NCI-H82 (cell line): ENCODE measurements around the gene TNIK.
"Not testable (repeated sequence)": the region's sequence is repeated elsewhere in the genome, so short reads cannot be mapped to it uniquely, and the experiment has no call there.

Source experiments
- DNase-seq: peaks from one replicate; lab custom pipeline; 2025; lab: John Stamatoyannopoulos, UW

The TNIK gene

DNA sequence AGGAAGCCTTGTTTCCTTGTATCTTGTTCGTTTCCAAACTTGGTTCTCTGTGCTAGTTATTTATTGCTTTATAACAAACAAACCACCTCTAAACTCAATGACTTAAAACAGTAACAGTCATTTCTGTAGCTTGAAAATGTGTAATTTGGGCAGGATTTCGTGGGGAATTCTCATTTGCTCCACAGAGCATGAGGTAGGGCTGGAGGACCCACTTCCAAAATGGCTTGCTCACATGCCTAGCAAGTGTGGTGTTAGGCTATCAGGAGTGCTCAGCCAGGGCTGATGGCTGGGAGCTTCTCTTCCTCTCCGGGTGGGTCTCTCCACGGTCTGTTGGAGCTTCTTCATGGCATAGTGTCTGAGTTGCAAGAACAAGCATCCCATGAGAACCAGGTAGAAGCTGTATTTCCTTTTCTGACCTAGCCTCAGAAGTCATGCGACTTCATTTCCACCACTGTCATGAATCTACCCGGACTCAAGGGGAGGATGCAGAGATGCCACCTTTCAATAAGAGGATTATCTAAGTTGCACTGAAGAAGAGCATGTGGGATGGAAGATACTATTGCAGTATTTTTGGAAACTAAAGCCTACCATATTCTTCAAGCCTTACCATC is 8.2 kb upstream of the TNIK start:
- DNase-seq: peak; percentile 29

DNA sequence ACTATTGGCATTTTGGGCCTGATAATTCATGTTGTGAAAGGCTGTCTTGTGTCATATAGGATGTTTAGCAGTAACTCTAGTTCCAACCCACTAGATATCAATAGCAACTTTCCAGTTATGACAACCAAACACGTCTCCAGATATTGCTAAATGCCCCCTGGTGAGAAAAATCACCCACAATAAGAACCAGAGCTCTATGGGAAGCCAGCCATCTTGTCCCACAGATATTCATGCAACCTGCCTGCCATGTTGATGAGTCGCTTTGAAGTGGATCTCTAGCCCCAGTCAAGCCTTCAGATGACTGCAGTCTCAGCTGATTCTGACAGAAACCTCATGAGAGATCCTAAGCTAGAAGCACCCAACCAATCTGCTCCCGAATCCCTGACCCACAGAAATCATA is 5.6 kb upstream of the TNIK start:
- no peak for DNase-seq

DNA sequence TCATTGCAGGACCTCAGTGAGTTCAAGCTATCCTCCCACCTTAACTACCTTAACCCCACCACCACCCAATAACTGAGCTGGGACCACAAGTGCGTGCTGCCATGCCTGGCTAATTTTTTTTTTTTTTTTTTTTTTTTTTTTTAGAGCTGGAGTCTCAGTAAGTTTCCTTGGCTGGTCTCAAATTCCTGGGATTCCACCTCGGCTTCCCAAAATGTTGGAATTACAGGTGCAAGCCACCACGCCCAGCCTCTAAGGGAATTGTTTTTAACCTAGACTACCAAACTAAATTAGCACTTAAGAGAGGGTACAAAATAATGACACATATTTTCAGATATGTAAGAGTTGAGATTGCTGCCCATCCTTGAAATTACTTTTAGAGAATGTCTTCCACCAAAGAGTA is 4.3 kb upstream of the TNIK start:
- DNase-seq: no peak

DNA sequence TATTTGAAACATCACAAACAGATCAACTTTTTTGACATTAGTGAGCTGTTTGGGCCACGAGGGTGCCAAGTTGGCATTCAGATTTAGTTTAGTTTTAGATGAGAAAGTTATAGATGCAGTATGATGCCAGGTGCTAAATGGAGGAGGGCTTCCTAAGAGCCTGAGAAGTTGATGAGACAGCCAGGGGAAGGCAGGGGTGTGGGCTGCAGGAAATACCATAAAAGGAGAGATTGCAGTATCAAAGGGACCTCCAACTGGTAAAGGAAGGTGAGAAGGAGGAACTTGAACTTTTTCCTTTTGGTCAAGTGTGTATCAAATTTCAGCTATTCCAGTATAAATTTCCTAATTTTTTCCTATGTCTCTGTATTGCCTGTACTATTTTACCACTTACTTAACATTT is 2.0 kb upstream of the TNIK start:
- peak; percentile 17 for DNase-seq

DNA sequence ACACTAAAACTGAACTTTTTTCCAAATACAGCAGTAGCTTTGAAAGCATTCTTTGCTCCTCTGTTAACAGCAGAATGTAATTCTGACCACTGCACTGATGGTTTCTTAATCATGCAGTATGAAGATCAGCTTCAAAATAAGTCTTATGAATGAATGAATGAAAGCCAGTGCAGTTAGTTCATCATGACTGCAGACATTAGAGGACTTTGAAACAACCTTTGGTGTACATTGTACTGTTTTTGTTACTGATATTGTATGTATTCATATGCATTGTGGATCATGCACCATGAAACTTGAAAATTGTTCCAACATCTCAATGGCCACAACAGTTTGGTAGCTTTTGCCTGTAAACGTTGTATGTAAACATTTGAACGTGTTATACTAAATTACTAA is 1.3 kb upstream of the TNIK start:
- no peak for DNase-seq

DNA sequence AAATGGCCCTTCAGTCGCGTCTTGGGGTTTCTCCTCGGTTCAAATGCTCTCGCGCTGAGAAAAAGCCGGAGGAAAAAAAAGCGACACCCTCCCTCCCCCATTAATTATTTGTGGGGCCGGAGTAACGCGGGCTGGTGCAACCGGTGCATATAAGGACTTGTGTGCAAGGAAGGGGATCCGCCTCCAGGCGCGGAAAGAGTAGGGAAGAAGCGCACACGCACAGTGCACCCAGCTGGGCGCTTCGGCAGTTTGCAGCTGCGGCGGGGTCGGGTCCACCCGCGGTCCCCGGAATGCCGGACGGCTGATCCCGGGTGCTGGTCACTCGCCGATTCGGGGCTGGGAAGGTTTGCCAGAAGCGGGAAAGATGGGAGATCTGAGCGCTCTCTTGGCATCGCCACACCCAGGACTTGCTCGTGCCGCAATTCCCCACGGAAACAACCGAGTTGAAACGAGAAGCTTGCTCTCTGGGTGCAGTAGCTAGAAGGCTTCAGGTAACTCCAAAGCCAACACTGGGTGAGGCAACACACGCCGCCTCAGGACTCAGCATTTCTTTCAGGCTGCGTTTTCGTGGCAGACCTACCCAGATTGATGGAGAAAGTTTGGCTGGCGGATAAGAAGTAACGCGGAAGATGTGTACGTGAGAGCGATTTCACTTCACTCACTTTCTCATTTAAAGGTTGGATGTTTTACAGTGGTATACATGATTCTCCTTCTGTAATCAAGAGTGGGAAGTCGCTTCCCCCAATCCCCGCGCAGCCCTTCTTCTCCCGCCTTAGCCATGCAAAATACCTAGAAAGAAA is 720 bp upstream of the TNIK start:
- DNase-seq: peak; percentile 79

DNA sequence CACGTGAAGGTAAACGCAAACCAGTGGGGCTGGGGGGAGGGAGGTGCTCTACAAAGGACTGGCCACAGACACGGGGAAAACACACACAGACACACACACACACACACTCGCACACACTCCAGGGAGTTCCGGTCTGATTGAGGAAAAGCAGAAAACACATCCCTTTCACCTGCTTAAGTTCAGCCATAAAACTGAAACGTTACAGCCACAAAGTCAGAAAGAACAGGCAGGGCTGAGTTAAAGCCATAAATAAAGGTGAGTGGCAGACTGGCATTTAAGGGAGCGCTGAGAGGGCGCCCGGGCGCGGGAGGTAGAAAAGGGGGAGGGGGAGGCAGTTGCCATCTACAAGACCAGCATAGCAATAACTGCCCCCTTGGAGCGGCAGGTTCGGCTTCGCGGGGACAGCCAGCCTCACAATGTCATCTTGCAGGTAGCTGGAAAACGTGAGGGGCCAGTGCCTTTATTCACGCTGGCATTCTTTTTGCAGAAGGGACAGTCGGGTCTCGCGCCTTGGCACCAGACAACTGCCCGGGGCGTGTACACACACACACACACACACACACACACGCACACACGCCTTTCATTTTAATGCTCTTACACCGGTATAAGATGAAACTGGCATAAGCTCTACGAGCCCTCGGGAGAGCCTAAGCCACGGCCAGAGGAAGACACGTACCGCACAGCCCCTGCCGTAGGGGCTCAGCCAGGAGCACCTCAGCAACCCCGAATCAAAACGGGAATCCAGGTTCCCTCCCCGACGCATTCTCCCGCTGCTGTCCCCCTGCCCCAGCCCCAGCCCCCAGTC is 866 bp downstream of the TNIK start:
- DNase-seq: peak; percentile 69

DNA sequence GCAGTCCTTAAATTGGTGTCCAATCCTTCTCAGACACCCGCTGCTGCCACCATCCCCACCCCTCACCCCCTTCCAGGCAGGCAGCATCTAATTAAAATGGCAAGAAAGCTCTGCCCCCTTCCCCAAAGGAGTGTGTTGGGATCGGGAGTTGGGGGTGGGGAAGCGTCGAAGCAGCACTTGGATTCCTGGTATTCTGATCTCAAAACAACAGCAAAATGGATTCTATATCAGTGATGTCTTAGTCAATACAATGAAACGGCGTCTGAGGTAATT is 1.4 kb downstream of the TNIK start:
- no peak for DNase-seq

DNA sequence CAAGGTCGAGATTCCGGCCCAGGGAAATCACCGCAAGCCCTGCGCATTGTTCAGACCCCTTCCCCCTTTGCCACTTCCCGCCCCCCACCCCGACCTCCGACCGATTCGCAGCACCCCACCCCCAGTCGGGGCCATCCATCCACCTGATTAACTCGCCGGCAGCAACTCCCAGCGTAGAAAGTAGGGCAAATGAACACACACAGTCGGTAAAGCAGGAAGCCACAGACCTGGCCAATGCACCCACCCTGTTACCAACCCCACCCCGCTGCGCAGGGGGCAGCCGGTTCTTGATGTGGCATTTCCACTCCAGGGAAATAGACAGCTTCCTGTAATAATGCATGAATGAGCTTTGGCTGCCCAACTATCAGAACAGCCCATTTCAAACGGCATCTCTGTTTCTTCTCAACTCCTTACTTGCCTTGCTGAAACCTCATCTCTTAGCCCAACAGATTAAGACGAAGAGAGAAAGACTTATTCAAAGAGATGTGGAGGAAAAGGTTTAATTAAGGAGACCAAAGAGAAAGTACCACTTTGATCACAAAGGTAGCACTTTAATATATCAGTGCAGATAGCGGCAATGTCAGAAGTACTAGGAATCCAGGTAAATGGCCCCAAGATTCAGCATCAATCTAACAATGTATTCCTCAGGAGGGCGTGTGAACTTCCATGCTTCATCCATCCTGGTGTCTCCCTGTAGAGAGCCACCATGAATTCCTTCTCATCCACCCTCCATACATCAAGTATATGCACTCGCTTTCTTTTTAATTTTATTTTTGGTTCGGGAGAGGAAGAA is 1.9 kb downstream of the TNIK start:
- DNase-seq: no peak

DNA sequence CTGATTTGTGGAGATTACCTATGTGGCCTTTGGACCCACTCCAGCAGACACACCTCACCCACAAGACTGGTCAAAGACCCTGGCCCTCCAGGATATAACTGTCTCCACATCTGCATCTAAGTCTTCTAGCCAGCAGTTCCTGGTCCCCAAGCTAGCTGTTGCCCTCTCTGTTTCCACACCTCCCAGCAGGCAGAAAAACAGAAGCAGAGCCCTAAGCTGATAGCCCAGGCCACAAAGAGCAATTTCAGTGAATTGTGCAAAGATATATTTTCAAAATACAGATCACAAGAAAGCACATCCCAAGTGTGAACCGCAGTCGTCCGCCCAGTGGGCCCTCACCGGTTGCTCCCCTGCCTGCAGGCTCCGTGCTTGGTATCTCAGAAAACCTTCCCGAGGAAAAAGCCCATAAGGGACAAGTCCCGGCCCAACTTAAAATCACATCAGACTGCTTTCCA is 2.6 kb downstream of the TNIK start:
- no peak for DNase-seq

DNA sequence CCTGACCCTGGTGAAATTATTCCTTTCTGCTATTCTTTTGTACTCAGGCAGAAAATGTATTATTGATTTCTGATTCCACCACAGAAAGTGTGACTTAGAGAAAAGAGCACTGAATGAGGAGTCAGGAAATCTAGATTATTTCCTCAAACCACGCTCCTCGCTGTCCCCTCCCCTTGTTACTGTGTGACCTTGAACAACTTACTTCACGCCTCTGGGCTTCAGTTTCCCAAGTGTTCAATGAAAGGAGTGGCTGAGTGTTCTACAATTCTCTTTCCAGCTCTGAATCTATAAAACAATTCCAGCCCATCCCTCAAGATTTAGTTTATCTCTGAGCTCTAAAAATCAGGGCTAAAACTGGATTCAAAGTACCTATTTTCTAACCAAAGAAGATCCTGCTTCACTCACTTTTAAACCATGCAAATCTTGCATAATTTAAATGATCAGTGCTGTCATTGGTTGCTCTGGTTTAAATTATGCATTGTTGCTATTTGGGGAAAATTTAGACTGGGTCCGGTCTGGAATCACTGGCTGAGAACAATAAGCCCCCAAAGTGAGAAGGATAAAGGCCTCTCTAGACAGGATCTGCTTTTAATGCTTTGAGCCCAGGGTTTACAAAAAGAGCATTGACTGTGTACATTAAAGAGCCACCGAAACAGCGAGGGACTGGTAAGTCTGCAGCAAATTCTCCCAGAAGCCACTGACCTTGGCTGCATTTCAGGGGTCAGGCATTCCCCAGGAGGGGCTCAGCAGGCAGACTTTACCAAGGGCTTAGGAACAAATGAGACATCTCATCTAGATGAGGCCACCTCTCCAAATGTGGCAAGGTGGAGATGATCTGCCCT is 3.2 kb downstream of the TNIK start:
- DNase-seq: no peak

DNA sequence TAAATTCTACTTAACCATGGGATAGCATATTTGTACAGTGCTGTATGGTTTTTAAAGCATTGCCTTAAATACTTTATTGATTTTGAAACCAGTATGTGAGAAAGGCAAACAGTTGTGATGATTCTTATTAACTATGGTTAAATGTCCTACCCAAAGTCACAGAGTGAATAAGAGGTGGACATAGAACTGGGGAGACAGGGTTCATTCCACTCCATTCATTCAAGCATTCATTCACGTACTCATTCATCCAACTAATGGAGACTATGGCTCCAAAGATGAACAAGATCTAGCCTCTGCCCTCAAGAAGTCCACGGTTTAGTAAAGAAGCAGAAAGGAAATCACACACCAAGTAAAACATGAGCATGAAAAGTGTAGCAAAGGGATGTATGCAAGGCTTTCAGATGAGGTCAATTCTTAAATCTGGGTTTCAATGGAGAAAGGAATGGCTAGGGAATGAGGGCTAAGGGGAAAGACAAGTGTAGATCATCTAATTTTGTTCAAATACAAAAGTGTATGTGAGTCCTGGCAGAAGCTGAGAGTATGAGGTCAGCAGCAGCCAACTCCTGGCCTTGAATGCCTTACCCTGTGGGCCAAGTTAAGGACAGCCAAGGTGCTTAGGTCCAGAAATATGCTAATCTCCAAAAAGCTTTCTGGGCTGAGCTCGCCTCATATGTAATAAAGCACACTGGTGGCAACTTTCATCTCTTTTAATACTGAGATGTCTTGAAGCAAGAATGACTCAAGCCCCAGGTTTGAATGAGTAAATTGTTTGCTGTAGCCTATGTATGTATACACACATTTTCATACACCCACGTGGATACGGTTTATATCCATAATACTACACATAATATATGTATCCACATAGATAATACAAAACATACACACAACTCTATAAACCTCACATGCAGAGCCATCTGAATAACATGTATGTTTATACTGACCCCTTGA is 4.3 kb downstream of the TNIK start:
- DNase-seq: no peak

DNA sequence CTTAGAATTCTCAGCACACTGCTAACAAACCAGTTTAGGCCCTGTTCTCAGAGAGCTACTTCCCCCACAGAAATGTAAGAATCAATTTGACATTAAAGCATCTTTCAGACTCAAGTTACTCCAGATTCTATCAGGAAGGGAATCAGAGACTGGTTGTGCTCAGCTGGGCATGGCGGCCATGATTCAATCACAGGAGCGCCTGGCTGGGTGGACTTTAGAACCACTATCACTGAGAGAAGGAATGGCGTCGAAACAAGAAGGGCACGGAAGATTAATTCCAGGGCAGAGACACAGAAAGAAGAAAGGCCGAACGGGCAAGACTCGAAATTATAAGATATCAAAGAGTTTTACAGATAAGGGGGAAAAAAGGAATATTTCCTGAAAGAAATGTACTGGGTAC is 6.2 kb downstream of the TNIK start:
- DNase-seq: no peak

DNA sequence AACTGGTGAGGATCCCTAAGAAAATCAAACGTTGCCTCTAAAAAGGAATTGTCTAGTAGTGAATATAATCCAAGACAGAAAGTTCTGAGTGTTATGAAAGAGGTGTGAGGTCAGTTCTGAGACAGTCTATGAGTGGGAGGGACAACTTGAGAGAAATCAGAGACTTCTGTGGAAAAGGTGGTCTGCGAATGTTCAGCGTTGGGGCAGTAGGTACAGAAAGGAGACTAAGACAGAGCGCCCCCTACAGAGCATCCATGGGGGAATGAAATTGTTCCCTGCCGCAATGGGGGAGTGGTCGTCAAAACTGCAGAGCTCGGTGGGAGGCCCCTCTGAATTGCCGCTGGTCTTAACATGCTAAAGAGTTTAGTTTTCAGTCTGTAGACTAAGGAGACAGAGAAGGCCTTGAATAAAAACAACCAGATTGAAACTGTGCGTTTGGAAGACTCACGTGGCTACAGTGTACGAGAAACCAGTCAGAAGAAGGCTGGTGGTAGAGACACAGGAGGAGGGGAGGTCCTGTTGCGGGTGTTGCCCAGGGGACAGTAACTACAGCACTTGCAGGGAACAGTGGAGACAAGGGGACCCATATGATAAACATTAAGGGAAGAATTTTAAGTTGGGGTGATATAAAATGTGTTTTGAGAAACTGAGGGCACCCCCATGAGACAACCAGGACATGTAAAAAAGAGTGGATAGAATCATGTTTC is 6.9 kb downstream of the TNIK start:
- peak; percentile 34 for DNase-seq

DNA sequence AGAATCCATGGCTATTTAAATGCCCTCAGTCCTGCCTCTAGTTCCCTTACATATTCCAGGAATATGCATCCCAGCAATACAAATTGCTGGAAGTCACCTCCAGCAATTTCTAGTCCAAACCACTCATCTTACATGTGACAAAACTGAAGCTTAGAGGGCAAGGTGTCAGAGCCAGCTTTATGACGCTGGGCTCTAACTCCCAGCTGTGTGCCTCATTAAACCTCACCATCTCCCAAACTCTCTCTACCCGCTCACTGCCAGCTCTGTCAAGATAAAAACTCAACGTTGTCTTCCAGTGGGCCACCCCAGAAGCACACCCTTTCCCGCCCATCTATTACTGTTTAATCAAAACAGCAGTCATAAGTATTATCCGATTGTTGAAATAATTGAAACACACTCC is 7.9 kb downstream of the TNIK start:
- DNase-seq: no peak

DNA sequence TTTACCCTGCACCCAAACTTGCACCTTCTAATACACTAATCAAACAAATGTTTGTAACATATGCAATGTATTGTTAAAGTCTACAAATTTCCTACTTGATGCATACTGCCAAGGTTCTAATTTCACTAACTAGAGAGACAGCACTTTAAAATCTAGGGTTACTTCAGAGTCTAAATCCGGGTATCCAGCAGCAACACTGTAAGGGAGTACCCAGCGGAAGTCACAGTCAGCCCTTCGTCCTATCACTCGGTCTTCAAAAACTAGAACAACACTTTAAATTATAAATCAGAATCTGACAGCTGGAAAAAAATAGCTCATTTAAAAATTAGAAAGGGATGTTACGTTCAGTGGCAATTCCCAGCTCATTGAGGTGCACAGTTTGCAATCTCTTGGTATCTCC is 8.3 kb downstream of the TNIK start:
- DNase-seq: no peak

DNA sequence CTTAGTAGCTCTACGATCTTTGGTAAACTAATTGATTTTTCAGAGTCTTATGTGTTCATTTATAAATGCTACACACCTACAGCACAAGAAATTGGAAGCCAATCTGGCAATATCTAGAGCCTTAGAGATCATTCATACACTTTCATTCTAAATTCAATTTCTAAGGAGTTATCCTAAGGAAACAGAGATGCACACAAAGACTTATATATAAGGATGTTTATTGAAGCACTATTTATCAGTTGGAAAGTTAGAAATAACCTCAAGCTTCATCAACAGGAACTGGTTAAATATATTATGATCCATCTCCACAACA is 12.7 kb downstream of the TNIK start:
- not testable (repeated sequence) for DNase-seq

DNA sequence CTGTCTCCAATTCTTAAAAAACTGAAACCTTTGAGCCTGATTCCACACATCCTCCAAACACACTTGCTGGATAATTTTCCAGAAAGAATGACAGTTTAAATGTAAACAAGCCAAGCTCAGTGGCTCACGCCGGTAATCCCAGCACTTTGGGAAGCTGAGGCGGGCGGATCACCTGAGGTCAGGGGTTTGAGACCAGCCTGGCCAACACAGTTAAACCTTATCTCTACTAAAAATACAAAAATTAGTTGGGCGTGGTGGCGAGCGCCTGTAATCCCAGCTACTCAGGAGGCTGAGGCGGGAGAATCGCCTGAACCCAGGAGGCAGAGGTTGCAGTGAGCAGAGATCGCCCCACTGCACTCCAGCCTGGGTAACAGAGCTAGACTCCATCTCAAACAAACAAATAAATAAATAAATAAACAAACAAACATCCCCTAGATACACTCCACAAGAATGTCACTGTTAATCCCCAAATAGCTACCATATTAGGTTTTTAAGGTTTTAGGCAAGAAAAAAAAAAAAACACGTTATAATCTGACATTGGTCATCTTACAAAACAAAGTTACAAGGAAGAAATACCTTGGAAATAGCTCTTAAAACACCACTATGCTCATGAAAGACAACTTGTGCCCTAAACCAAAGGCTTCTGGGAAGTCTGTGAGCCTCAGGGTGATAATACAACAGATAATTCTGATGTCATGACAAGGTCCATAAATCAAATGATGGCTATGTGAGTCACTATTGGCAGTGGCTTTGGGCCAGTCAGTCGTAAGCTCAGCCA is 13.2 kb downstream of the TNIK start:
- DNase-seq: no peak

DNA sequence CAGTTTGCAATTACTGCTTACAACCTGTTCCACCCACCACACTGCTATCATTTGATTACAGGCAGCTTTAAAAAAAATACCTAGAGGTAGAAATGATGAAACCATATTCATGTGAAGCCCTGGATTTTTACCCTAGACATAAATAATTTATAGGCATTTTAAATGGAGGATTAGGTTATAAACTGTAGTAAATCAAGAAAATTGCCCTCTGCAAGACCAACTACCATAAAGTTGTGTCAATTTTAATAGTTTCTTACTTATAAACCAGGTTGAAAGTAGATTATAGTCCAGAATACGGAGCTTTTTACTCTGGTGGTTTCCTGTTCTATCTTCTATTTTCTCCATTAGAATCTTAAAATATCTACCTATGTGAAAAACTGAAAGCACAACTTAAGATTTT is 13.9 kb downstream of the TNIK start:
- no peak for DNase-seq
